NT2/D1 (cell line): ENCODE data around the gene NOL6.
"Not testable (repeated sequence)": the region's sequence is repeated elsewhere in the genome, so short reads cannot be mapped to it uniquely, and the experiment has no call there.

Experiments
- DNase-seq: peaks from one replicate; pipeline ENCODE4 v3.0.0-alpha.2; 2011; ENCODE audit warnings: low read depth, low spot score
- H3K27me3 ChIP-seq: 2 replicates; pipeline ENCODE4 v1.6.0; 2011; ENCODE audit warnings: mild to moderate bottlenecking; ENCODE audit not compliant: insufficient read length, insufficient read depth
- H3K36me3 ChIP-seq: 2 replicates; pipeline ENCODE4 v1.6.1; 2011; ENCODE audit warnings: mild to moderate bottlenecking, low read length, mixed read lengths; ENCODE audit not compliant: insufficient read depth, insufficient read length
- H3K4me1 ChIP-seq: 2 replicates; pipeline ENCODE4 v1.5.1; 2011; ENCODE audit not compliant: insufficient read depth, insufficient read length
- H3K4me3 ChIP-seq: 2 replicates; pipeline ENCODE4 v1.5.1; 2011; ENCODE audit warnings: low read depth; ENCODE audit not compliant: insufficient read length
- H3K9ac ChIP-seq: 2 replicates; pipeline ENCODE4 v1.6.0; 2011; ENCODE audit warnings: low read depth; ENCODE audit not compliant: insufficient read length
- H3K9me3 ChIP-seq: 2 replicates; pipeline ENCODE4 v1.5.1; 2011; ENCODE audit warnings: mild to moderate bottlenecking, low read length; ENCODE audit not compliant: insufficient read depth
- SUZ12 ChIP-seq: IDR thresholded peaks from 2 replicates; pipeline ENCODE4 v1.6.1; 2011; ENCODE audit not compliant: insufficient read length, insufficient read depth; ENCODE audit errors: extremely low read depth
- YY1 ChIP-seq: IDR thresholded peaks from 2 replicates; pipeline ENCODE4 v1.6.1; 2011; ENCODE audit not compliant: insufficient read length, insufficient read depth
- ZNF274 ChIP-seq: IDR thresholded peaks from 2 replicates; pipeline ENCODE4 v1.6.1; 2011; ENCODE audit warnings: mild to moderate bottlenecking, low read depth, low read length

The NOL6 gene

GRCh38 chr9:33510262-33511183 lies 36.8 kb upstream of the NOL6 start:
- DNase-seq = peak; percentile 42
- H3K27me3 ChIP-seq = no peaks in the 10 kb centered on the region
- peak overlapping the region; percentile 91 for H3K9ac ChIP-seq
- no peaks in the 10 kb centered on the region for H3K36me3 ChIP-seq
- TF ChIP-seq YY1 = no peak
- no peak for TF ChIP-seq ZNF274
- TF ChIP-seq SUZ12 = no peak
- H3K4me1 ChIP-seq = no peaks in the 10 kb centered on the region
- H3K4me3 ChIP-seq = peak overlapping the region; percentile 63
- H3K9me3 ChIP-seq = peaks cover 13% of the 10 kb centered on the region

GRCh38 chr9:33506626-33507370 lies 33.1 kb upstream of the NOL6 start:
- no peaks in the 10 kb centered on the region for H3K36me3 ChIP-seq
- H3K9me3 ChIP-seq = no peaks in the 10 kb centered on the region
- H3K9ac ChIP-seq = no peak overlapping the region
- TF ChIP-seq SUZ12 = no peak
- TF ChIP-seq YY1 = no peak
- TF ChIP-seq ZNF274 = no peak
- H3K27me3 ChIP-seq = no peaks in the 10 kb centered on the region
- no peaks in the 10 kb centered on the region for H3K4me1 ChIP-seq
- no peak for DNase-seq
- H3K4me3 ChIP-seq = no peak overlapping the region

DNA sequence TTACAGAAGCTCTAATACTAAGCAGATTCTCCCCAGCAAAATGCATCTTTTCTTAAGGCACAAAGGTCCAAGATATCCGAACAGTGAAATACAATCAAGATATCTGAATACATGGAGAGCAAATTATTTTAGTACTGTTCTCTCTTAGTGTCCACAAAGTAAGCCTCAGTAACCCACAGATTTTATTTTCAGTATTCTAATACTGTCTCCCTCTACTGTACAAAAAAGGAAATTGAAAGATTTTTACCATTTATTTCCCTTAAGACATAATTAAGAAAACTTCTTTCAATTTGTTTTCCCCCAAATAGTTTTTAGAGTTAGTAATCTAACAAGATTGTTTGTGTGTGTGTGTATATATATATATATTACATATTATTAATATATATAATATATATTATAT lies 24.7 kb upstream of the NOL6 start:
- Histone ChIP-seq H3K9ac (no peak overlapping the region), H3K9me3 (no peaks in the 10 kb centered on the region), H3K4me1 (no peaks in the 10 kb centered on the region), H3K27me3 (no peaks in the 10 kb centered on the region), H3K36me3 (no peaks in the 10 kb centered on the region), H3K4me3 (no peak overlapping the region)
- no peak for DNase-seq
- no peak for TF ChIP-seq SUZ12
- no peak for TF ChIP-seq YY1
- no peak for TF ChIP-seq ZNF274

- not testable (repeated sequence) for H3K9ac ChIP-seq, H3K27me3 ChIP-seq, H3K4me1 ChIP-seq, H3K9me3 ChIP-seq, DNase-seq, H3K4me3 ChIP-seq, H3K36me3 ChIP-seq
Observed at GRCh38 chr9:33493819-33494218, 20.1 kb upstream of the NOL6 start.

DNA sequence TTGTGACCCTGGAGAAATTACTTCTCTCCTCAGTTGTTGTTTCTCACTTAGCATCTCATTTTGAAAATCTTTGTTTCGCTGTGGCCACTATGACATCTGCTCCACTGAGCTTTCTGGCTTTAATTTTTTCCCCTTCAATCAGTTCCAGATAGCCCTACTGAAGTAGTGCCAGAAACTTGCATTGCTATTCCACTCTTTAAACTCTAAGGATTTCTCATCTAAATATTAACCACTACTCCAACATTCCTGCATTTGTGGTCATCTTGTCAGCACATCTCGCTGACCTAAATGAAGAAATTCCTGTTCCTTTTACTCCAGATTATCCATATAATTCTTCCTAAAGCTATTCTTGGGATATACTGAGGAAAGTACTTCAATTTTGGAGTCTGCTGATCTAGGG lies 15.3 kb upstream of the NOL6 start:
- no peak overlapping the region for H3K9ac ChIP-seq
- DNase-seq = no peak

DNA sequence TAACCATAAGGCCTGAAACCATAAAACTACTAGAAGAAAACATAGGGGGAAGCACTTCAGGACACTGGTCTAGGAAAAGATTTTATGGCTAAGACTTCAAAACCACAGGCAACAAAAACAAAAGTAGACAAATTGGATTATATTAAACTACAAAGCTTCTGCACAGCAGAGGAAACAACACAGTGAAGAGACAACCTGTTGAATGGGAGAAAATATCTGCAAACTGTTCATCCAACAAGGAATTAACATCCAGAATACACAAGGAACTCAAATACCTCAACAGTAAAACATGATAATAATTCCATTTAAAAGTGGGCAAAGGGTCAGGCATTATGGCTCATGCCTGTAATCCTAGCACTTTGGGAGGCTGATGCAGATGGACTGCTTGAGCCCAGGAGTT lies 11.6 kb upstream of the NOL6 start:
- H3K9ac ChIP-seq, H3K27me3 ChIP-seq, H3K4me3 ChIP-seq, H3K9me3 ChIP-seq, H3K36me3 ChIP-seq, H3K4me1 ChIP-seq, DNase-seq: not testable (repeated sequence)

More for the DNA sequence above, 15.3 kb upstream of the NOL6 start:
- no peaks in the 10 kb centered on the region for H3K9me3 ChIP-seq
- no peak overlapping the region for H3K4me3 ChIP-seq
- H3K27me3 ChIP-seq = no peaks in the 10 kb centered on the region
- no peaks in the 10 kb centered on the region for H3K36me3 ChIP-seq
- H3K4me1 ChIP-seq = no peaks in the 10 kb centered on the region
- TF ChIP-seq ZNF274 (no peak), YY1 (no peak), SUZ12 (no peak)

DNA sequence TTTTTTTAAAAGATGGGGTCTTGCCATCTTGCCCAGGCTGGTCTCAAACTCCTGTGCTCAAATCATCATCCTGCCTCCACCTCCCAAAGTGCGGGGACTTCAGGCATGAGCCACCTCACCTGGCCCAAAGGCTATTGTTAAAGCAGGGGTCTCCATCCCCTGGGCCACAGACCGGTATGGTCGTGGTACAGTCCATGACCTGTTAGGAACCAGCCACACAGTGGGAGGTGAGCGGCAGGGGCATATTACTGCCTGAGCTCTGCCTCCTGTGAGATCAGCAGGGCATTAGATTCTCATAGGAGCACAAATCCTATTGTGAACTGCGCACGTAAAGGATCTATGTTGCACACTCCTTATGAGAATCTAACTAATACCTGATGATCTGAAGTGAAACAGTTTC lies 7.3 kb upstream of the NOL6 start:
- DNase-seq = no peak
- Histone ChIP-seq H3K9me3 (no peaks in the 10 kb centered on the region), H3K27me3 (no peaks in the 10 kb centered on the region), H3K4me3 (no peak overlapping the region), H3K36me3 (no peaks in the 10 kb centered on the region), H3K4me1 (no peaks in the 10 kb centered on the region), H3K9ac (no peak overlapping the region)
- no peak for TF ChIP-seq SUZ12
- no peak for TF ChIP-seq YY1
- no peak for TF ChIP-seq ZNF274
